T47D (cell line): ENCODE data around the gene OGDH.

Experiments used
- DNase-seq, 2 experiments: peaks; one replicate each; pipeline versions ENCODE4 v3.0.0 to v3.0.0-alpha.2; 2011 to 2012; ENCODE audit warnings: low read depth in 1 of 2, low spot score in 1 of 2
- JUND ChIP-seq: IDR thresholded peaks from 2 replicates; pipeline ENCODE4 v1.6.1; 2012; ENCODE audit warnings: low read depth
- in situ Hi-C: cut with HindIII; loops from 2 replicates; pipeline ENCODE4 v1.10.0; 2016; ENCODE audit warnings: low sequenced_read_pairs, low pct_unique_long_range_greater_than_20kb

OGDH gene

GRCh38 chr7:44639671-44640321 is 33.4 kb downstream of the OGDH start:
- in situ Hi-C loops: no loop called here
- peak; percentile 46 to 61 for DNase-seq

GRCh38 chr7:44643206-44643605 is 36.8 kb downstream of the OGDH start:
- DNase-seq: no peak
- in situ Hi-C loops: no loop called here
- no peak for TF ChIP-seq JUND

More at GRCh38 chr7:44639671-44640321, 33.4 kb downstream of the OGDH start:
- TF ChIP-seq JUND: no peak

GRCh38 chr7:44645254-44645653 is 38.8 kb downstream of the OGDH start:
- in situ Hi-C loops: no loop called here
- TF ChIP-seq JUND: no peak
- DNase-seq: no peak

- TF ChIP-seq JUND: no peak
- in situ Hi-C loops: no loop called here
- DNase-seq: no peak
Measured at GRCh38 chr7:44645696-44646095, 39.3 kb downstream of the OGDH start.

GRCh38 chr7:44646176-44646920 is 39.9 kb downstream of the OGDH start:
- DNase-seq: no peak
- no peak for TF ChIP-seq JUND
- in situ Hi-C loops: no loop called here

- in situ Hi-C loops: no loop called here
- DNase-seq: no peak
- TF ChIP-seq JUND: no peak
Measured at GRCh38 chr7:44646921-44647636, 40.7 kb downstream of the OGDH start.

GRCh38 chr7:44647981-44648714 is 41.7 kb downstream of the OGDH start:
- TF ChIP-seq JUND: no peak
- no peak for DNase-seq
- in situ Hi-C loops: no loop called here

- no peak for DNase-seq
- TF ChIP-seq JUND: no peak
- in situ Hi-C loops: no loop called here
Measured at GRCh38 chr7:44650242-44650641, 43.8 kb downstream of the OGDH start.

GRCh38 chr7:44650772-44651171 is 44.3 kb downstream of the OGDH start:
- in situ Hi-C loops: no loop called here
- no peak for TF ChIP-seq JUND
- no peak for DNase-seq

- no peak for DNase-seq
- in situ Hi-C loops: no loop called here
- no peak for TF ChIP-seq JUND
Measured at GRCh38 chr7:44652535-44652934, 46.1 kb downstream of the OGDH start.

GRCh38 chr7:44654255-44654796 is 47.9 kb downstream of the OGDH start:
- DNase-seq: no peak
- in situ Hi-C loops: no loop called here
- TF ChIP-seq JUND: no peak

- TF ChIP-seq JUND: no peak
- no peak for DNase-seq
- in situ Hi-C loops: no loop called here
Measured at GRCh38 chr7:44655341-44655740, 48.9 kb downstream of the OGDH start.
